IMR-90 (cell line): Measurements from ENCODE around the gene CASP3. TPM values are rescaled to one million over a fixed set of nuclear protein-coding genes. Genes with fewer than 3 reads are reported as not detected.
A peak's percentile ranks its signal among the peaks of the same experiment; 100 is the strongest.

Experiments
- ATAC-seq: fragments of 200-7000 bp; cut with Tn5 transposase; 2 replicates; pipeline ENCODE4 v1.9.1; 2020; ENCODE audit warnings: low read depth, mild to moderate bottlenecking, moderate library complexity
- BruUV-seq: library from RNA; stranded (reverse); fragments of 400-500 nt; replicated peaks from 2 replicates; lab custom pipeline; 2021; lab: Mats Ljungman, UMichigan
- CTCF ChIA-PET: fragments of 300-600 bp; formaldehyde crosslinking; extraction: SDS; loops from one replicate; lab custom pipeline; 2021; ENCODE audit warnings: antibody characterized with exemption; lab: Yijun Ruan, JAX
- POLR2A ChIA-PET: fragments of 300-600 bp; sonication (Branson Sonifier 250); formaldehyde crosslinking; loops from one replicate; lab custom pipeline; 2022; ENCODE audit warnings: antibody characterized with exemption; ENCODE audit not compliant: unreplicated experiment; lab: Charles Lee
- DNase-seq: peaks from one replicate; pipeline ENCODE4 v3.0.0; 2013
- H2AFZ ChIP-seq: replicated peaks from 2 replicates; pipeline ENCODE3; 2013; ENCODE audit warnings: low read length, mild to moderate bottlenecking; ENCODE audit not compliant: poor library complexity
- H2AK5ac ChIP-seq: 2 replicates; pipeline ENCODE4 v1.6.1; 2013; ENCODE audit warnings: low read depth, low read length, inconsistent platforms
- H2AK9ac ChIP-seq: replicated peaks from 2 replicates; pipeline ENCODE3; 2013; ENCODE audit warnings: mild to moderate bottlenecking, low read depth, low read length, moderate library complexity; ENCODE audit not compliant: poor library complexity
- H2BK120ac ChIP-seq: 2 replicates; pipeline ENCODE4 v1.6.1; 2013; ENCODE audit warnings: low read depth, low read length, inconsistent platforms
- H2BK15ac ChIP-seq: 3 replicates; pipeline ENCODE4 v1.6.1; 2013; ENCODE audit warnings: low read depth, low read length, inconsistent platforms
- H2BK20ac ChIP-seq: 2 replicates; pipeline ENCODE4 v1.6.1; 2013; ENCODE audit warnings: low read depth, mild to moderate bottlenecking, inconsistent platforms, low read length, moderate library complexity
- H2BK5ac ChIP-seq: 2 replicates; pipeline ENCODE4 v1.6.1; 2013; ENCODE audit warnings: mild to moderate bottlenecking, low read depth, low read length, inconsistent platforms; ENCODE audit not compliant: poor library complexity, severe bottlenecking
- H3K14ac ChIP-seq: replicated peaks from 2 replicates; pipeline ENCODE4 v1.6.1; 2013; ENCODE audit warnings: low read depth, low read length, inconsistent platforms
- H3K18ac ChIP-seq: 2 replicates; pipeline ENCODE4 v1.6.1; 2013; ENCODE audit warnings: low read depth, low read length, control low read depth
- H3K23ac ChIP-seq: 2 replicates; pipeline ENCODE4 v1.6.1; 2013; ENCODE audit warnings: low read depth, low read length, inconsistent platforms
- H3K27ac ChIP-seq: 2 replicates; pipeline ENCODE4 v1.5.1; 2013; ENCODE audit warnings: mild to moderate bottlenecking, control low read depth, low read length; ENCODE audit not compliant: insufficient read depth
- H3K27me3 ChIP-seq: 2 replicates; pipeline ENCODE4 v1.6.1; 2013; ENCODE audit warnings: low read length; ENCODE audit not compliant: control insufficient read depth, insufficient read depth
- H3K36me3 ChIP-seq: 2 replicates; pipeline ENCODE4 v1.6.1; 2013; ENCODE audit warnings: low read length, mixed read lengths; ENCODE audit not compliant: control insufficient read depth, insufficient read depth
- H3K4ac ChIP-seq: 2 replicates; pipeline ENCODE4 v1.6.1; 2013; ENCODE audit warnings: low read depth, low read length, inconsistent platforms
- H3K4me1 ChIP-seq: 2 replicates; pipeline ENCODE4 v1.6.1; 2013; ENCODE audit warnings: low read length, mixed read lengths; ENCODE audit not compliant: control insufficient read depth, insufficient read depth
- H3K4me2 ChIP-seq: 2 replicates; pipeline ENCODE4 v1.6.1; 2013; ENCODE audit warnings: low read depth, mild to moderate bottlenecking, control low read depth, low read length, moderate library complexity
- H3K4me3 ChIP-seq: 2 replicates; pipeline ENCODE4 v1.5.1; 2013; ENCODE audit warnings: low read depth, mild to moderate bottlenecking, control low read depth, low read length, moderate library complexity; ENCODE audit not compliant: insufficient read depth
- H3K56ac ChIP-seq: 2 replicates; pipeline ENCODE4 v1.6.1; 2013; ENCODE audit warnings: low read length, inconsistent platforms; ENCODE audit not compliant: insufficient read depth; ENCODE audit errors: extremely low read depth
- H3K79me1 ChIP-seq, 2 experiments: 2 replicates each; pipeline ENCODE4 v1.6.1; 2013; ENCODE audit warnings: low read length in 2 of 2, inconsistent platforms in 1 of 2, low read depth in 1 of 2
- H3K9ac ChIP-seq: 2 replicates; pipeline ENCODE4 v1.6.1; 2013; ENCODE audit warnings: low read depth, low read length, control low read depth
- H3K9me1 ChIP-seq: 2 replicates; pipeline ENCODE4 v1.6.1; 2013; ENCODE audit warnings: low read length, inconsistent platforms; ENCODE audit not compliant: insufficient read depth
- H3K9me3 ChIP-seq: 2 replicates; pipeline ENCODE4 v1.6.1; 2013; ENCODE audit warnings: low read length; ENCODE audit not compliant: control insufficient read depth, insufficient read depth
- H4K20me1 ChIP-seq: 2 replicates; pipeline ENCODE4 v1.6.1; 2013; ENCODE audit warnings: low read length, inconsistent platforms; ENCODE audit not compliant: insufficient read depth
- H4K5ac ChIP-seq: 2 replicates; pipeline ENCODE4 v1.6.1; 2013; ENCODE audit warnings: mild to moderate bottlenecking, low read depth, low read length, control low read depth
- H4K8ac ChIP-seq, 2 experiments: 2 replicates each; pipeline ENCODE4 v1.6.1; 2013; ENCODE audit warnings: low read depth in 2 of 2, low read length in 2 of 2, control low read depth in 1 of 2, inconsistent platforms in 1 of 2
- H4K91ac ChIP-seq: 2 replicates; pipeline ENCODE4 v1.6.1; 2013; ENCODE audit warnings: low read depth, low read length, inconsistent platforms; ENCODE audit not compliant: insufficient read depth
- CEBPB ChIP-seq: IDR thresholded peaks from 2 replicates; pipeline ENCODE4 v1.6.1; 2012; ENCODE audit warnings: low read depth, low read length, improper control_type of control experiment
- MAFK ChIP-seq: IDR thresholded peaks from 2 replicates; pipeline ENCODE4 v1.6.1; 2012; ENCODE audit warnings: low read depth, low read length, improper control_type of control experiment
- WGBS, 2 experiments: methylation state at CpG; one replicate each; pipeline versions ENCODE4 v1.1.5 to v1.1.7; 2013; ENCODE audit warnings: missing lambda C conversion rate in 2 of 2; ENCODE audit not compliant: insufficient read length in 1 of 2; ENCODE audit errors: extremely low coverage in 2 of 2; 5-methylcytosine and 5-hydroxymethylcytosine counted together
- dilution Hi-C: fragments of 300-500 bp; cut with HindIII; formaldehyde crosslinking; loops from one replicate; pipeline ENCODE4 v1.14.3; 2018; ENCODE audit warnings: low sequenced_read_pairs; ENCODE audit not compliant: unreplicated experiment
- in situ Hi-C: fragments of 300-500 bp; cut with MboI; formaldehyde crosslinking; loops from 3 replicates; pipeline ENCODE4 v1.14.3; 2019; ENCODE audit warnings: low sequenced_read_pairs, inconsistent platforms, mixed read lengths
- intact Hi-C: fragments of 100-400 bp; cut with micrococcal nuclease; formaldehyde crosslinking; loops from 2 replicates; pipeline ENCODE4 v1.10.0; 2022
- polyA plus RNA-seq, 3 experiments: library from polyadenylated mRNA; depleted of rRNA; stranded (reverse); fragments of >200 nt; gene quantifications; 2 replicates each; pipeline ENCODE4 v1.2.3, GENCODE V29; 2012; ENCODE audit warnings: low replicate concordance in 1 of 3
- total RNA-seq: library from RNA; depleted of rRNA; stranded (reverse); fragments of >200 nt; gene quantifications from 2 replicates; pipeline ENCODE4 v1.2.3, GENCODE V29; 2012

The CASP3 gene
- total and polyA plus RNA-seq, 2 of the 4 experiments (the other 2 are of a cell fraction) = 26.7 to 27.4 TPM

DNA sequence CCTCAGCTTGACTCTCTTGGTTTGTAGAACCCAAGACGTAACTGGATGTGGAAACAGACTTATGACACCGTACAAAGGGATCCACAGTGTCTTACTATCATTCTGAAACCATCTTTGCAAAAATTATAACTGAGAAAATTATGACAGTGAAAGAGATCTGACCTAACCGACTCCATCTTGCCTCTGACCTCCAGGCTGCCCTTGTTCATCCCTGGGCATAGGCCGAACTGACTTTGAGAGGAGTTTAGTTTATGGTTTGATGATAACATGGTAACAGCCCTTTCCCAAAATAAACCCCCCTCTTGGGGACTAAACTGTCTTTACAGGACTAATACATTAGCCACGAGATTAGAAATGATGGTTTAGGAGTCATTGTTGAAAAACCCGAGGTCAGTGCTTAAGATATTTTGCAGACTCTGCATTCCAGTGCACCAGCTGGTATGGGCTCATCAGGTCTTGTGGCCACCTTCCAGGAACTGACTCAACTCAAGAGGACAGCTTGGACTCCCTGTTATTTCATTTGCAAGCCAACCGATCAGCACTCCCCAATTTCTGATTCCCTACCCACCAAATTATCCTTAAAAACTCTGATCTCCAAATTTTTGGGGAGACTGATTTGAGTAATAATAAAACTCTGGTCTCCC, 49.6 kb downstream of the CASP3 start:
- Histone ChIP-seq H3K9ac (no peak overlapping the region), H2BK5ac (no peak overlapping the region), H4K8ac (no peak overlapping the region), H4K20me1 (no peaks in the 10 kb centered on the region), H4K5ac (no peak overlapping the region), H3K79me1 (no peaks in the 10 kb centered on the region), H3K56ac (no peak overlapping the region), H3K18ac (no peak overlapping the region), H3K27me3 (no peaks in the 10 kb centered on the region), H3K9me3 (0 out of 2 replicates have a peak, but pooled peaks cover 2% of the 10 kb centered on the region), H2AK5ac (no peak overlapping the region), H2BK15ac (no peak overlapping the region), H3K36me3 (no peaks in the 10 kb centered on the region), H2AFZ (no peak overlapping the region), H4K91ac (no peak overlapping the region), H3K4me3 (no peak overlapping the region), H3K4ac (no peak overlapping the region), H3K23ac (no peak overlapping the region), H3K4me1 (peaks cover 3% of the 10 kb centered on the region; the same call in 1 of the 2 replicates), H3K14ac (no peak overlapping the region), H3K4me2 (no peak overlapping the region), H3K9me1 (no peaks in the 10 kb centered on the region), H3K27ac (no peak overlapping the region), H2BK20ac (no peak overlapping the region), H2BK120ac (no peak overlapping the region), H2AK9ac (no peak overlapping the region)
- dilution Hi-C loops (no loop called here), in situ Hi-C loops (no loop called here), intact Hi-C loops (no loop called here)
- DNase-seq (peak; percentile 86), ATAC-seq (peak; percentile 80)
- 14% methylated on average over 1 of the region's 7 CpGs; no CpG with 5 or more reads in 1 of the 2 experiments for WGBS, 2 experiments
- POLR2A ChIA-PET = interaction anchor here (0.5 kb wide), 1 partner anchor 50 kb away, joined by 3 read pairs; the partner anchor contains the start of gene PRIMPOL
- BruUV-seq = no TSS peak
- TF ChIP-seq MAFK (peak; percentile 81), CEBPB (no peak)
- CTCF ChIA-PET = no interaction called here
